Hepatocyte (in vitro differentiated cells): ENCODE data around the gene CLEC4C.

Source experiments
- CTCF ChIP-seq: fragments of 200-600 bp; sonication (generic); IDR thresholded peaks from 2 replicates; pipeline ENCODE4 v1.5.1; 2016; ENCODE audit warnings: antibody characterized with exemption, mild to moderate bottlenecking; ENCODE audit not compliant: poor library complexity
- EZH2 ChIP-seq: fragments of 200-600 bp; sonication (generic); IDR thresholded peaks from 2 replicates; pipeline ENCODE4 v1.6.1; 2016; ENCODE audit warnings: antibody characterized with exemption, mild to moderate bottlenecking, borderline replicate concordance
- EZH2phosphoT487 ChIP-seq: fragments of 200-600 bp; sonication (generic); IDR thresholded peaks from one replicate; pipeline ENCODE4 v1.6.1; 2018; ENCODE audit warnings: antibody characterized with exemption, mild to moderate bottlenecking, low read depth, moderate library complexity; ENCODE audit not compliant: unreplicated experiment, severe bottlenecking

DNA sequence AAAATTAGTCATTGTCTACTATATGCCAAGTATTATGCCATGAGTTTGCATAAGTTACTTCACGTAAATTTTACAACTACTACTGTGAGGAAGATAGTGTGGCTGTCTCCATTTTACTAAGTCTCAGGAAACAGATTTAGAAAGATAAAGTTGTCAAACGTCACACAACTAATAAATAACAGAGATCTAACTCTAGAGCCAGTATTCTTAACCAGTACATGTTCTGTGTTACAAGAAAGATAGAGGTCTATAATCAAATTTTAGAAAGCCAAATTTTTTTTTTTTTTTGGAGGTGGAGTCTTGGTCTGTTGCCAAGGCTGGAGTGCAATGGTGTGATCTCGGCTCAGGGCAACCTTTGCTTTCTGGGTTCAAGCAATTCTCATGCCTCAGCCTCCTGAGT, 14.2 kb downstream of the CLEC4C start:
- TF ChIP-seq CTCF (no peak), EZH2phosphoT487 (no peak), EZH2 (no peak)
